Measurements from ENCODE around the gene MTA1. TPM values are rescaled to one million over a fixed set of nuclear protein-coding genes. Genes with fewer than 3 reads are reported as not detected.

Gene MTA1
- polyA plus RNA-seq, 2 of the 4 experiments (the other 2 are of a cell fraction) = 46.8 to 86.7 TPM

- ATAC-seq = 0 out of 6 replicates have a peak, but pooled peaks of 1 of the 2 experiments have one; percentile 10
Measured at GRCh38 chr14:105397350-105397931, 22.2 kb upstream of the MTA1 start.

GRCh38 chr14:105398044-105398725 lies 21.4 kb upstream of the MTA1 start, which contains the start of gene TEX22:
TSS of gene TEX22 (plus strand) at chr14:105398538. CDS start at chr14:105399341, 803 bp downstream.
- ChIA-PET POLR2A (interaction anchor here (0.9 kb wide), 1 partner anchor 27 kb away, joined by 3 read pairs; no protein-coding TSS in a partner anchor), CTCF (interaction anchor here (0.8 to 1.4 kb wide), 2 partner anchors 9 to 28 kb away, joined by 4 read pairs; no protein-coding TSS in a partner anchor)
- Histone ChIP-seq H3K4me3 (peak within 1 kb of the TSS; percentile 100), H3K4me1 (peaks cover 14% of the 10 kb centered on the region), H3K27ac (peak within 1 kb of the TSS; percentile 95 to 98), H3K4me2 (peak within 1 kb of the TSS; percentile 100), H3K9me3 (peaks cover 44% of the 10 kb centered on the region)
- FAIRE-seq (no peak), DNase-seq (ENCODE audit: low read depth in 1 of 2, low spot score in 1 of 2) (peak; percentile 75 to 80), ATAC-seq (peak; percentile 79 to 90)
- 17% methylated on average over 17 of the region's 77 CpGs for WGBS (ENCODE audit: missing lambda C conversion rate)
- TF ChIP-seq CEBPB (IDR thresholded peaks at IDR 0.05) (no peak), REST (IDR thresholded peaks at IDR 0.05) (no peak), E2F6 (IDR thresholded peaks at IDR 0.05; ENCODE audit: borderline replicate concordance, low read depth) (peak; percentile 90), ZSCAN20 (CRISPR knock-in tag; IDR thresholded peaks at IDR 0.05) (0 out of 2 replicates have a peak, but pooled peaks have one; percentile 32), TFCP2L1 (CRISPR knock-in tag; IDR thresholded peaks at IDR 0.05) (0 out of 2 replicates have a peak, but pooled peaks have one; percentile 54), HOXB5 (CRISPR knock-in tag; IDR thresholded peaks at IDR 0.05) (0 out of 2 replicates have a peak, but pooled peaks have one; percentile 30), TP53 (CRISPR knock-in tag; IDR thresholded peaks at IDR 0.05) (0 out of 2 replicates have a peak, but pooled peaks have one; percentile 67), HES2 (IDR thresholded peaks at IDR 0.05) (no peak), BCL3 (IDR thresholded peaks at IDR 0.05) (peak; percentile 83; the same call in 2 of the 3 replicates), ZC3H11A (IDR thresholded peaks at IDR 0.05) (no peak), EHF (CRISPR knock-in tag; IDR thresholded peaks at IDR 0.05) (peak; percentile 45; the same call in 1 of the 2 replicates), POLR2A (IDR thresholded peaks at IDR 0.05; ENCODE audit: low read length) (peak; percentile 37), HOXB13 (CRISPR knock-in tag; IDR thresholded peaks at IDR 0.05; ENCODE audit: low read depth) (0 out of 2 replicates have a peak, but pooled peaks have one; percentile 34), MAX (IDR thresholded peaks at IDR 0.05) (peak; percentile 92), JUN (IDR thresholded peaks at IDR 0.05) (peak; percentile 27 to 94; a peak in 4 of 5 replicates), CHD2 (IDR thresholded peaks at IDR 0.05; ENCODE audit: low read length, partially characterized antibody) (peak; percentile 40)

More at GRCh38 chr14:105397350-105397931, 22.2 kb upstream of the MTA1 start:
- Histone ChIP-seq H3K4me3 (peak overlapping the region; percentile 100), H3K9me3 (peaks cover 39% of the 10 kb centered on the region), H3K4me2 (peak overlapping the region; percentile 100), H3K4me1 (peaks cover 14% of the 10 kb centered on the region), H3K27ac (peak overlapping the region; percentile 95 to 98)
- ChIA-PET CTCF (interaction anchor here (0.8 to 1.4 kb wide), 2 partner anchors 8 to 27 kb away, joined by 4 read pairs; no protein-coding TSS in a partner anchor), POLR2A (interaction anchor here (0.9 kb wide), 1 partner anchor 27 kb away, joined by 3 read pairs; no protein-coding TSS in a partner anchor)
- 87% methylated on average over 12 of the region's 13 CpGs for WGBS (ENCODE audit: missing lambda C conversion rate)
- FAIRE-seq = no peak
- TF ChIP-seq GATA3 (IDR thresholded peaks at IDR 0.05; ENCODE audit: borderline replicate concordance) (no peak), HEYL (CRISPR knock-in tag; IDR thresholded peaks at IDR 0.05) (no peak), HOXB5 (CRISPR knock-in tag; IDR thresholded peaks at IDR 0.05) (no peak), EHF (CRISPR knock-in tag; IDR thresholded peaks at IDR 0.05) (no peak), EP300 (IDR thresholded peaks at IDR 0.05) (no peak), NPAS2 (CRISPR knock-in tag; IDR thresholded peaks at IDR 0.05; ENCODE audit: borderline replicate concordance) (no peak), RCOR1 (IDR thresholded peaks at IDR 0.05; ENCODE audit: low read depth, low read length) (no peak), FOSL2 (IDR thresholded peaks at IDR 0.05) (no peak), FOSL2 (CRISPR knock-in tag; IDR thresholded peaks at IDR 0.05) (no peak), FOSB (CRISPR knock-in tag; IDR thresholded peaks at IDR 0.05) (no peak), PHF8 (IDR thresholded peaks at IDR 0.05; ENCODE audit: borderline replicate concordance, low read depth) (no peak), REST (IDR thresholded peaks at IDR 0.05) (no peak)
- DNase-seq (ENCODE audit: low read depth in 1 of 2, low spot score in 1 of 2) = no peak
